Keratinocyte (primary cell): ENCODE measurements around the gene KCNMA1. TPM values are rescaled to one million over a fixed set of nuclear protein-coding genes. Genes with fewer than 3 reads are reported as not detected.

ENCODE experiments used
- DNase-seq: peaks from one replicate; pipeline ENCODE4 v3.0.0-alpha.2; 2011; ENCODE audit warnings: low read depth, missing footprints, low spot score
- FAIRE-seq: peaks from 2 replicates; lab custom pipeline; 2011; peaks lifted over from hg19 to GRCh38; lab: Jason Lieb, UNC
- H2AFZ ChIP-seq: 2 replicates; pipeline ENCODE4 v1.6.0; 2012; ENCODE audit warnings: low read length, control low read depth, inconsistent platforms; ENCODE audit not compliant: control insufficient read depth
- H3K27ac ChIP-seq: 2 replicates; pipeline ENCODE4 v1.5.1; 2011; ENCODE audit warnings: low read length; ENCODE audit not compliant: control insufficient read depth, insufficient read depth
- H3K27me3 ChIP-seq: 3 replicates; pipeline ENCODE4 v1.6.0; 2011; ENCODE audit warnings: low read length; ENCODE audit not compliant: control insufficient read depth, insufficient read depth; ENCODE audit errors: extremely low read depth
- H3K36me3 ChIP-seq, 2 experiments: 2 replicates in 1 of 2; 3 replicates in 1 of 2; pipeline ENCODE4 v1.5.1; 2011; ENCODE audit warnings: low read length in 2 of 2, mild to moderate bottlenecking in 1 of 2; ENCODE audit not compliant: control insufficient read depth in 2 of 2, insufficient read depth in 2 of 2; ENCODE audit errors: extremely low read depth in 1 of 2
- H3K4me1 ChIP-seq: 3 replicates; pipeline ENCODE4 v1.5.1; 2011; ENCODE audit warnings: low read length; ENCODE audit not compliant: control insufficient read depth, insufficient read depth; ENCODE audit errors: extremely low read depth
- H3K4me2 ChIP-seq: 3 replicates; pipeline ENCODE4 v1.6.0; 2011; ENCODE audit warnings: low read depth, low read length; ENCODE audit not compliant: control insufficient read depth, insufficient read depth; ENCODE audit errors: extremely low read depth
- H3K4me3 ChIP-seq, 3 experiments: fragments of 200-600 bp in 1 of 3; sonication (generic) in 1 of 3; 2 replicates in 2 of 3; 3 replicates in 1 of 3; pipeline ENCODE4 v1.5.1; 2011 to 2016; ENCODE audit warnings: low read length in 3 of 3, mild to moderate bottlenecking in 3 of 3, control low read depth in 2 of 3, inconsistent platforms in 1 of 3, low read depth in 1 of 3, mixed read lengths in 1 of 3, mixed run types in 1 of 3, moderate library complexity in 1 of 3; ENCODE audit not compliant: control insufficient read depth in 2 of 3, insufficient read depth in 2 of 3; ENCODE audit errors: extremely low read depth in 1 of 3
- H3K79me2 ChIP-seq: 2 replicates; pipeline ENCODE4 v1.6.0; 2012; ENCODE audit warnings: low read length; ENCODE audit not compliant: control insufficient read depth, insufficient read depth
- H3K9ac ChIP-seq: 3 replicates; pipeline ENCODE4 v1.6.0; 2011; ENCODE audit warnings: low read length; ENCODE audit not compliant: control insufficient read depth, insufficient read depth; ENCODE audit errors: extremely low read depth
- H3K9me1 ChIP-seq: 3 replicates; pipeline ENCODE4 v1.6.0; 2011; ENCODE audit warnings: low read length; ENCODE audit not compliant: control insufficient read depth, insufficient read depth; ENCODE audit errors: extremely low read depth
- H3K9me3 ChIP-seq: 2 replicates; pipeline ENCODE4 v1.5.1; 2012; ENCODE audit warnings: low read depth, low read length; ENCODE audit not compliant: control insufficient read depth
- H4K20me1 ChIP-seq: 3 replicates; pipeline ENCODE4 v1.6.0; 2011; ENCODE audit warnings: low read length; ENCODE audit not compliant: control insufficient read depth, insufficient read depth; ENCODE audit errors: extremely low read depth
- CTCF ChIP-seq, 3 experiments: IDR thresholded peaks in 1 of 3; conservative IDR thresholded peaks in 1 of 3; optimal IDR thresholded peaks in 1 of 3; 2 replicates in 2 of 3; 3 replicates in 1 of 3; pipeline versions ENCODE3 to v1.5.1; 2011; ENCODE audit warnings: low read length in 3 of 3, mild to moderate bottlenecking in 3 of 3, moderate library complexity in 2 of 3, control low read depth in 1 of 3, inconsistent platforms in 1 of 3; ENCODE audit not compliant: insufficient read depth in 2 of 3; ENCODE audit errors: extremely low read depth in 1 of 3
- EZH2 ChIP-seq: IDR thresholded peaks from one replicate; pipeline ENCODE4 v1.6.1; 2012; ENCODE audit warnings: inconsistent platforms, mild to moderate bottlenecking, low read length, moderate library complexity
- dilution Hi-C: fragments of 300-500 bp; cut with MboI; formaldehyde crosslinking; loops from one replicate; pipeline ENCODE4 v1.7.0; 2020; ENCODE audit warnings: low sequenced_read_pairs; ENCODE audit not compliant: extremely low pct_ligation_motif_present
- polyA plus RNA-seq, 5 experiments: library from polyadenylated mRNA; depleted of rRNA in 3 of 5; stranded (reverse) in 3 of 5; stranded (forward) in 1 of 5; unstranded in 1 of 5; fragments of >200 nt; gene quantifications; 1 replicate in 1 of 5; 2 replicates in 3 of 5; 3 replicates in 1 of 5; pipeline versions ENCODE4 v1.2.1 to v1.2.3, GENCODE V29; 2011 to 2012; ENCODE audit warnings: missing spikeins in 2 of 5, low read depth in 1 of 5, low replicate concordance in 1 of 5

The KCNMA1 gene
- polyA plus RNA-seq, 1 donor (not counting 4 experiments of a cell fraction or from before 2014, with no cell fraction given), result 6.3 TPM

- Histone ChIP-seq H3K4me2 (no peak overlapping the region), H3K79me2 (no peaks in the 10 kb centered on the region), H3K9me3 (no peaks in the 10 kb centered on the region), H3K4me3 (no peak overlapping the region), H3K27ac (no peak overlapping the region), H2AFZ (no peak overlapping the region), H3K9me1 (no peaks in the 10 kb centered on the region), H4K20me1 (no peaks in the 10 kb centered on the region), H3K4me1 (peaks cover 12% of the 10 kb centered on the region), H3K9ac (no peak overlapping the region), H3K27me3 (no peaks in the 10 kb centered on the region), H3K36me3 (no peaks in the 10 kb centered on the region)
- dilution Hi-C loops, result no loop called here
- TF ChIP-seq EZH2, result no peak
- no peak for TF ChIP-seq CTCF (optimal IDR thresholded peaks at IDR 0.05 in 1 of 3, IDR thresholded peaks at IDR 0.05 in 1 of 3, conservative IDR thresholded peaks at IDR 0.05 in 1 of 3; ENCODE audit: extremely low read depth in 1 of 3, insufficient read depth in 2 of 3, low read length in 3 of 3)
- no peak for FAIRE-seq
- no peak for DNase-seq
Observed at GRCh38 chr10:77385315-77385714, 252.3 kb downstream of the KCNMA1 start.

- no peak for FAIRE-seq
- Histone ChIP-seq H3K9me3 (no peaks in the 10 kb centered on the region), H3K9ac (no peak overlapping the region), H3K4me1 (peaks cover 10% of the 10 kb centered on the region), H2AFZ (no peak overlapping the region), H3K27me3 (no peaks in the 10 kb centered on the region), H3K4me3 (no peak overlapping the region), H3K9me1 (no peaks in the 10 kb centered on the region), H3K79me2 (no peaks in the 10 kb centered on the region), H3K36me3 (no peaks in the 10 kb centered on the region), H4K20me1 (no peaks in the 10 kb centered on the region), H3K4me2 (no peak overlapping the region), H3K27ac (no peak overlapping the region)
- no peak for TF ChIP-seq EZH2
- no peak for TF ChIP-seq CTCF (optimal IDR thresholded peaks at IDR 0.05 in 1 of 3, IDR thresholded peaks at IDR 0.05 in 1 of 3, conservative IDR thresholded peaks at IDR 0.05 in 1 of 3; ENCODE audit: extremely low read depth in 1 of 3, insufficient read depth in 2 of 3, low read length in 3 of 3)
- no peak for DNase-seq
- dilution Hi-C loops, result no loop called here
Observed at GRCh38 chr10:77383861-77384553, 253.6 kb downstream of the KCNMA1 start.
